ENCODE measurements around the gene PGBD5.

PGBD5 gene

GRCh38 chr1:230377324-230377723 lies 48.8 kb downstream of the PGBD5 start:
- no peak overlapping the region for H3K18ac ChIP-seq (ENCODE audit: low read length)
- no peak overlapping the region for H3K23ac ChIP-seq (ENCODE audit: low read depth, low read length, poor library complexity)
- H2BK5ac ChIP-seq (ENCODE audit: low read length): no peak overlapping the region
- H2BK15ac ChIP-seq (ENCODE audit: low read length): no peak overlapping the region
- peaks cover 2 to 22% of the 10 kb centered on the region in 2 donors for H3K4me1 ChIP-seq (ENCODE audit: control insufficient read depth in 2 of 2, insufficient read depth in 1 of 2, low read depth in 1 of 2, low read length in 2 of 2)
- no peak overlapping the region for H3K27ac ChIP-seq (replicated peaks; ENCODE audit: low read length)
- H2AK5ac ChIP-seq (ENCODE audit: low read depth, low read length): no peak overlapping the region
- H3K4ac ChIP-seq (ENCODE audit: low read length): no peak overlapping the region
- H3K4me3 ChIP-seq (ENCODE audit: low read length in 2 of 2): no peak overlapping the region
- H2BK12ac ChIP-seq (ENCODE audit: low read length): no peak overlapping the region
- no CpG with 5 or more reads among the region's 8 CpGs for WGBS, 2 donors (ENCODE audit: extremely low coverage in 2 of 2, insufficient read length in 2 of 2, insufficient replicate concordance in 1 of 2)
- no peak for DNase-seq (ENCODE audit: low spot score)
- peaks cover 8 to 20% of the 10 kb centered on the region in 2 donors for H3K9me3 ChIP-seq (replicated peaks in 1 of 2; ENCODE audit: control insufficient read depth in 2 of 2, insufficient read depth in 1 of 2, low read depth in 1 of 2, low read length in 2 of 2)
- H3K14ac ChIP-seq (ENCODE audit: low read length): no peak overlapping the region
- no peaks in the 10 kb centered on the region for H3K27me3 ChIP-seq (ENCODE audit: control insufficient read depth in 3 of 3, insufficient read depth in 3 of 3, low read depth in 1 of 3, low read length in 3 of 3)
- H3K79me1 ChIP-seq (ENCODE audit: low read depth, low read length): no peaks in the 10 kb centered on the region
- no peak overlapping the region for H3K9ac ChIP-seq (ENCODE audit: low read depth, low read length, poor library complexity)
- no peak overlapping the region for H2AFZ ChIP-seq (ENCODE audit: low read length)
- no peak overlapping the region for H4K8ac ChIP-seq (ENCODE audit: low read depth, low read length)
- H2BK120ac ChIP-seq (ENCODE audit: low read depth, low read length): no peak overlapping the region
- H3K36me3 ChIP-seq (replicated peaks in 1 of 2; ENCODE audit: control insufficient read depth in 2 of 2, insufficient read depth in 2 of 2, low read length in 2 of 2): peaks cover 0 to 17% of the 10 kb centered on the region in 2 donors
- H4K91ac ChIP-seq (ENCODE audit: low read depth, low read length, poor library complexity): no peak overlapping the region
- no peak overlapping the region for H3K4me2 ChIP-seq (ENCODE audit: insufficient read depth, low read length, poor library complexity, severe bottlenecking)

GRCh38 chr1:230376296-230376695 lies 49.8 kb downstream of the PGBD5 start:
- Histone ChIP-seq H2AK5ac (ENCODE audit: low read depth, low read length) (no peak overlapping the region), H3K27me3 (ENCODE audit: control insufficient read depth in 3 of 3, insufficient read depth in 3 of 3, low read depth in 1 of 3, low read length in 3 of 3) (no peaks in the 10 kb centered on the region), H3K79me1 (ENCODE audit: low read depth, low read length) (no peaks in the 10 kb centered on the region), H3K23ac (ENCODE audit: low read depth, low read length, poor library complexity) (no peak overlapping the region), H3K9me3 (replicated peaks in 1 of 2; ENCODE audit: control insufficient read depth in 2 of 2, insufficient read depth in 1 of 2, low read depth in 1 of 2, low read length in 2 of 2) (peaks cover 8 to 20% of the 10 kb centered on the region in 2 donors), H2BK120ac (ENCODE audit: low read depth, low read length) (no peak overlapping the region), H3K4ac (ENCODE audit: low read length) (no peak overlapping the region), H2BK12ac (ENCODE audit: low read length) (no peak overlapping the region), H3K14ac (ENCODE audit: low read length) (no peak overlapping the region), H2BK5ac (ENCODE audit: low read length) (no peak overlapping the region), H3K4me3 (ENCODE audit: low read length in 2 of 2) (no peak overlapping the region), H4K91ac (ENCODE audit: low read depth, low read length, poor library complexity) (no peak overlapping the region), H3K27ac (replicated peaks; ENCODE audit: low read length) (no peak overlapping the region), H3K9ac (ENCODE audit: low read depth, low read length, poor library complexity) (no peak overlapping the region), H3K4me1 (ENCODE audit: control insufficient read depth in 2 of 2, insufficient read depth in 1 of 2, low read depth in 1 of 2, low read length in 2 of 2) (peaks cover 0 to 17% of the 10 kb centered on the region in 2 donors), H3K18ac (ENCODE audit: low read length) (peak overlapping the region; percentile 31), H2AFZ (ENCODE audit: low read length) (no peak overlapping the region), H4K8ac (ENCODE audit: low read depth, low read length) (no peak overlapping the region), H3K4me2 (ENCODE audit: insufficient read depth, low read length, poor library complexity, severe bottlenecking) (no peak overlapping the region), H2BK15ac (ENCODE audit: low read length) (no peak overlapping the region), H3K36me3 (replicated peaks in 1 of 2; ENCODE audit: control insufficient read depth in 2 of 2, insufficient read depth in 2 of 2, low read length in 2 of 2) (peaks cover 0 to 26% of the 10 kb centered on the region in 2 donors)
- no CpG with 5 or more reads among the region's 4 CpGs for WGBS, 2 donors (ENCODE audit: extremely low coverage in 2 of 2, insufficient read length in 2 of 2, insufficient replicate concordance in 1 of 2)
- no peak for DNase-seq (ENCODE audit: low spot score)

DNA sequence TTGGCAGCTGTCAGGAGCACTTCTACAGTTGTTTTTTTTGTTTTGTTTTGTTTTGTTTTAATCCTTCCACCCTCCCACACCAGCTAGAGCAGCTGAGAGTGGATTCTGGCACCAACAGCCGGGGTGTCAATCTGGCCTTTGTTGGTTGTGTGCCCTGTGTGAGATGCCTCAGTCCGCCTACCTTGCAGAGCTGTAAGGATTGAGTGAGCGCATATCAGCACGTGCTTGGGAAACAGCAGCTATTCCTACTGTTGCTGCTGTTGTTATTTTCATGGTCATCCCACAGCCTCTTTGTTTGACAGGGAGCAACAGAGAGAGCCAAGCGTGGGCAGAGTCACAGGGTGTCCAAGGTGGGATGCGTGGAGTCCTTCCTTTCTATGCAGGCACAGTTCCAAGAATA lies 50.4 kb downstream of the PGBD5 start:
- Histone ChIP-seq H4K8ac (ENCODE audit: low read depth, low read length) (no peak overlapping the region), H2AFZ (ENCODE audit: low read length) (no peak overlapping the region), H3K4me2 (ENCODE audit: insufficient read depth, low read length, poor library complexity, severe bottlenecking) (no peak overlapping the region), H3K9me3 (replicated peaks in 1 of 2; ENCODE audit: control insufficient read depth in 2 of 2, insufficient read depth in 1 of 2, low read depth in 1 of 2, low read length in 2 of 2) (peaks cover 8 to 20% of the 10 kb centered on the region in 2 donors), H3K4ac (ENCODE audit: low read length) (no peak overlapping the region), H3K79me1 (ENCODE audit: low read depth, low read length) (no peaks in the 10 kb centered on the region), H2BK12ac (ENCODE audit: low read length) (no peak overlapping the region), H2BK5ac (ENCODE audit: low read length) (no peak overlapping the region), H2BK15ac (ENCODE audit: low read length) (no peak overlapping the region), H3K14ac (ENCODE audit: low read length) (no peak overlapping the region), H3K27ac (replicated peaks; ENCODE audit: low read length) (no peak overlapping the region), H3K9ac (ENCODE audit: low read depth, low read length, poor library complexity) (no peak overlapping the region), H3K27me3 (ENCODE audit: control insufficient read depth in 3 of 3, insufficient read depth in 3 of 3, low read depth in 1 of 3, low read length in 3 of 3) (no peaks in the 10 kb centered on the region), H3K4me1 (ENCODE audit: control insufficient read depth in 2 of 2, insufficient read depth in 1 of 2, low read depth in 1 of 2, low read length in 2 of 2) (peaks cover 0 to 17% of the 10 kb centered on the region in 2 donors), H3K36me3 (replicated peaks in 1 of 2; ENCODE audit: control insufficient read depth in 2 of 2, insufficient read depth in 2 of 2, low read length in 2 of 2) (peaks cover 0 to 31% of the 10 kb centered on the region in 2 donors), H3K18ac (ENCODE audit: low read length) (peak overlapping the region; percentile 31), H3K23ac (ENCODE audit: low read depth, low read length, poor library complexity) (no peak overlapping the region), H2BK120ac (ENCODE audit: low read depth, low read length) (no peak overlapping the region), H2AK5ac (ENCODE audit: low read depth, low read length) (no peak overlapping the region), H4K91ac (ENCODE audit: low read depth, low read length, poor library complexity) (no peak overlapping the region), H3K4me3 (ENCODE audit: low read length in 2 of 2) (no peak overlapping the region)
- no CpG with 5 or more reads among the region's 6 CpGs for WGBS, 2 donors (ENCODE audit: extremely low coverage in 2 of 2, insufficient read length in 2 of 2, insufficient replicate concordance in 1 of 2)
- no peak for DNase-seq (ENCODE audit: low spot score)

DNA sequence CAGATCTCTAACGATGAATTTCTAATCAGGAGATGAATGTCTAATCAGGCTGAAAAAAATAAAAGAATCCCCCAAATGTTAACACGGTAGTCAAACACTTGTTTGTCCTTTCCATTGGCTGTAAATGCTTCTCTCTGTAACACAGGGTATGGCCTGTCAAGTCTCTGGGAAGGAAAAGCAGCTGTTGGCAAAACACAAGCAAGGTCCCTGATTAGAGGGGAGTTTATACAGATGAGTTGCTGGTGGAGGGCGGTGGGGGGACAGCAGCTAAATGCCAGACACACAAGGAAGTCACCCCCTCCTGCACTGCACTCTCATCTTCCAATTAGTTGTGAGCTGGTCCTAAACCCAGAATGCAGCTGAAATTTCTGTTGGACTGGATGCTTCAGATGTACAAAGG lies 51.0 kb downstream of the PGBD5 start:
- WGBS, 2 donors (ENCODE audit: extremely low coverage in 2 of 2, insufficient read length in 2 of 2, insufficient replicate concordance in 1 of 2): no CpG with 5 or more reads among the region's 3 CpGs
- peaks cover 0 to 17% of the 10 kb centered on the region in 2 donors for H3K4me1 ChIP-seq (ENCODE audit: control insufficient read depth in 2 of 2, insufficient read depth in 1 of 2, low read depth in 1 of 2, low read length in 2 of 2)

More for the DNA sequence above, 51.0 kb downstream of the PGBD5 start:
- no peak overlapping the region for H3K4ac ChIP-seq (ENCODE audit: low read length)
- H3K14ac ChIP-seq (ENCODE audit: low read length): no peak overlapping the region
- H4K91ac ChIP-seq (ENCODE audit: low read depth, low read length, poor library complexity): no peak overlapping the region
- peaks cover 8 to 17% of the 10 kb centered on the region in 2 donors for H3K9me3 ChIP-seq (replicated peaks in 1 of 2; ENCODE audit: control insufficient read depth in 2 of 2, insufficient read depth in 1 of 2, low read depth in 1 of 2, low read length in 2 of 2)
- H2BK12ac ChIP-seq (ENCODE audit: low read length): no peak overlapping the region
- no peak overlapping the region for H4K8ac ChIP-seq (ENCODE audit: low read depth, low read length)
- no peak overlapping the region for H3K23ac ChIP-seq (ENCODE audit: low read depth, low read length, poor library complexity)
- H3K4me3 ChIP-seq (ENCODE audit: low read length in 2 of 2): no peak overlapping the region
- peaks cover 0 to 37% of the 10 kb centered on the region in 2 donors for H3K36me3 ChIP-seq (replicated peaks in 1 of 2; ENCODE audit: control insufficient read depth in 2 of 2, insufficient read depth in 2 of 2, low read length in 2 of 2)
- no peak overlapping the region for H3K4me2 ChIP-seq (ENCODE audit: insufficient read depth, low read length, poor library complexity, severe bottlenecking)
- H2AK5ac ChIP-seq (ENCODE audit: low read depth, low read length): no peak overlapping the region
- H2BK5ac ChIP-seq (ENCODE audit: low read length): no peak overlapping the region
- no peak overlapping the region for H2BK120ac ChIP-seq (ENCODE audit: low read depth, low read length)
- H3K27me3 ChIP-seq (ENCODE audit: control insufficient read depth in 3 of 3, insufficient read depth in 3 of 3, low read depth in 1 of 3, low read length in 3 of 3): no peaks in the 10 kb centered on the region
- H3K18ac ChIP-seq (ENCODE audit: low read length): no peak overlapping the region
- H3K9ac ChIP-seq (ENCODE audit: low read depth, low read length, poor library complexity): no peak overlapping the region
- no peak overlapping the region for H3K27ac ChIP-seq (replicated peaks; ENCODE audit: low read length)
- no peak overlapping the region for H2BK15ac ChIP-seq (ENCODE audit: low read length)
- no peak for DNase-seq (ENCODE audit: low spot score)
- H2AFZ ChIP-seq (ENCODE audit: low read length): no peak overlapping the region
- no peaks in the 10 kb centered on the region for H3K79me1 ChIP-seq (ENCODE audit: low read depth, low read length)
